Ovary (tissue), 3 donors: Measurements from ENCODE around the gene PSKH1.

ENCODE experiments used
- CTCF ChIP-seq, 3 donors: fragments of 450-650 bp in 2 of 3; fragments of 200-600 bp in 1 of 3; IDR thresholded peaks; one replicate each; pipeline versions ENCODE4 v1.5.1 to v1.8.0; 2016 to 2022; ENCODE audit warnings: antibody characterized with exemption in 3 of 3, mild to moderate bottlenecking in 1 of 3
- POLR2A ChIP-seq: fragments of 450-650 bp; IDR thresholded peaks from one replicate; pipeline ENCODE4 v1.6.1; 2017; ENCODE audit warnings: antibody characterized with exemption, mild to moderate bottlenecking, moderate library complexity
- donor health status: DM: no; HTN: no; CAD: no.

- peak; percentile 70 to 76 (median 74) for TF ChIP-seq CTCF (IDR thresholded peaks at IDR 0.05)
- no peak for TF ChIP-seq POLR2A
These were observed 9.2 kb upstream of the PSKH1 start for GRCh38 chr16:67883872-67884261.
